ENCODE results near the gene CCDC183.

Gene CCDC183

GRCh38 chr9:136849960-136850865 lies 54.1 kb downstream of the CCDC183 start:
- H3K4me3 ChIP-seq = peak overlapping the region; percentile 87
- H3K9ac ChIP-seq = peak overlapping the region; percentile 84
- H3K36me3 ChIP-seq = peaks cover 22% of the 10 kb centered on the region
- H4K20me1 ChIP-seq = peaks cover 36% of the 10 kb centered on the region
- H3K27me3 ChIP-seq = peaks cover 27% of the 10 kb centered on the region
- peaks cover 50% of the 10 kb centered on the region for H3K4me1 ChIP-seq
- no peak for TF ChIP-seq Cebpa-rat (IDR thresholded peaks at IDR 0.05)
- H3K4me2 ChIP-seq = peak overlapping the region; percentile 100
- H3K27ac ChIP-seq = 0 out of 2 replicates have a peak overlapping the region, but pooled peaks have one; percentile 30
- peaks cover 12% of the 10 kb centered on the region; the same call in 1 of the 2 replicates for H3K9me3 ChIP-seq

GRCh38 chr9:136850866-136851775 lies 55.0 kb downstream of the CCDC183 start:
- no peak overlapping the region for H3K4me3 ChIP-seq
- H3K9me3 ChIP-seq = peaks cover 3% of the 10 kb centered on the region; the same call in 1 of the 2 replicates
- H3K27ac ChIP-seq = no peak overlapping the region
- peaks cover 43% of the 10 kb centered on the region for H4K20me1 ChIP-seq
- H3K27me3 ChIP-seq = peaks cover 18% of the 10 kb centered on the region
- H3K36me3 ChIP-seq = peaks cover 22% of the 10 kb centered on the region
- TF ChIP-seq Cebpa-rat (IDR thresholded peaks at IDR 0.05) = no peak
- H3K4me1 ChIP-seq = peaks cover 59% of the 10 kb centered on the region
- H3K9ac ChIP-seq = no peak overlapping the region; the same call in 1 of the 2 replicates
- H3K4me2 ChIP-seq = peak overlapping the region; percentile 100; the same call in 1 of the 2 replicates

- peaks cover 65% of the 10 kb centered on the region for H3K4me1 ChIP-seq
- H3K9ac ChIP-seq = no peak within 1 kb of the TSS; the same call in 1 of the 2 replicates
- no peaks in the 10 kb centered on the region for H3K9me3 ChIP-seq
- H3K4me3 ChIP-seq = no peak within 1 kb of the TSS
- peaks cover 8% of the 10 kb centered on the region; the same call in 1 of the 2 replicates for H3K27me3 ChIP-seq
- peaks cover 26% of the 10 kb centered on the region for H3K36me3 ChIP-seq
- H3K4me2 ChIP-seq = no peak within 1 kb of the TSS
- TF ChIP-seq Cebpa-rat (IDR thresholded peaks at IDR 0.05) = no peak
- peaks cover 53% of the 10 kb centered on the region for H4K20me1 ChIP-seq
- H3K27ac ChIP-seq = no peak within 1 kb of the TSS
Measured at GRCh38 chr9:136851941-136852663, 56.0 kb downstream of the CCDC183 start, which contains the start of gene MAMDC4. Gene MAMDC4 (plus strand): TSS chr9:136852346. CDS start chr9:136852417, 71 bp downstream.

- Histone ChIP-seq H3K27ac (no peak overlapping the region), H3K4me2 (no peak overlapping the region), H3K9me3 (no peaks in the 10 kb centered on the region), H3K9ac (no peak overlapping the region), H4K20me1 (peaks cover 61% of the 10 kb centered on the region), H3K36me3 (peaks cover 33% of the 10 kb centered on the region), H3K4me1 (peaks cover 68% of the 10 kb centered on the region), H3K4me3 (no peak overlapping the region), H3K27me3 (peaks cover 3% of the 10 kb centered on the region; the same call in 1 of the 2 replicates)
- no peak for TF ChIP-seq Cebpa-rat (IDR thresholded peaks at IDR 0.05)
Measured at GRCh38 chr9:136852664-136853595, 56.8 kb downstream of the CCDC183 start.

GRCh38 chr9:136853596-136854112 lies 57.5 kb downstream of the CCDC183 start:
- H3K36me3 ChIP-seq = peaks cover 40% of the 10 kb centered on the region
- H3K4me1 ChIP-seq = peaks cover 70% of the 10 kb centered on the region
- no peak overlapping the region for H3K4me3 ChIP-seq
- no peak overlapping the region for H3K9ac ChIP-seq
- H3K27ac ChIP-seq = 0 out of 2 replicates have a peak overlapping the region, but pooled peaks have one; percentile 49
- H3K9me3 ChIP-seq = no peaks in the 10 kb centered on the region
- H4K20me1 ChIP-seq = peaks cover 68% of the 10 kb centered on the region
- no peaks in the 10 kb centered on the region for H3K27me3 ChIP-seq
- TF ChIP-seq Cebpa-rat (IDR thresholded peaks at IDR 0.05) = no peak
- H3K4me2 ChIP-seq = peak overlapping the region; percentile 95

GRCh38 chr9:136854113-136854841 lies 58.1 kb downstream of the CCDC183 start:
- H3K36me3 ChIP-seq = peaks cover 40% of the 10 kb centered on the region
- 0 out of 2 replicates have a peak overlapping the region, but pooled peaks have one; percentile 49 for H3K27ac ChIP-seq
- H4K20me1 ChIP-seq = peaks cover 74% of the 10 kb centered on the region
- H3K4me1 ChIP-seq = peaks cover 76% of the 10 kb centered on the region
- no peak overlapping the region for H3K4me3 ChIP-seq
- no peak for TF ChIP-seq Cebpa-rat (IDR thresholded peaks at IDR 0.05)
- H3K9me3 ChIP-seq = no peaks in the 10 kb centered on the region
- H3K27me3 ChIP-seq = no peaks in the 10 kb centered on the region
- H3K4me2 ChIP-seq = peak overlapping the region; percentile 95
- peak overlapping the region; percentile 38; the same call in 1 of the 2 replicates for H3K9ac ChIP-seq

GRCh38 chr9:136854842-136855460 lies 58.8 kb downstream of the CCDC183 start:
- H3K27ac ChIP-seq = 0 out of 2 replicates have a peak overlapping the region, but pooled peaks have one; percentile 4
- H3K27me3 ChIP-seq = no peaks in the 10 kb centered on the region
- peak overlapping the region; percentile 38; the same call in 1 of the 2 replicates for H3K9ac ChIP-seq
- H3K4me2 ChIP-seq = peak overlapping the region; percentile 95
- H3K36me3 ChIP-seq = peaks cover 40% of the 10 kb centered on the region
- H3K9me3 ChIP-seq = no peaks in the 10 kb centered on the region
- TF ChIP-seq Cebpa-rat (IDR thresholded peaks at IDR 0.05) = no peak
- H4K20me1 ChIP-seq = peaks cover 77% of the 10 kb centered on the region
- peaks cover 79% of the 10 kb centered on the region for H3K4me1 ChIP-seq
- no peak overlapping the region for H3K4me3 ChIP-seq

Data from BLaER1 (cell line).